ENCODE data around the gene CFDP1. TPM values are rescaled to one million over a fixed set of nuclear protein-coding genes. Genes with fewer than 3 reads are reported as not detected.
A peak's percentile ranks its signal among the peaks of the same experiment; 100 is the strongest.

Gene CFDP1
- total and polyA plus RNA-seq, 8 donors = 43.4 to 151 (median 134) TPM

DNA sequence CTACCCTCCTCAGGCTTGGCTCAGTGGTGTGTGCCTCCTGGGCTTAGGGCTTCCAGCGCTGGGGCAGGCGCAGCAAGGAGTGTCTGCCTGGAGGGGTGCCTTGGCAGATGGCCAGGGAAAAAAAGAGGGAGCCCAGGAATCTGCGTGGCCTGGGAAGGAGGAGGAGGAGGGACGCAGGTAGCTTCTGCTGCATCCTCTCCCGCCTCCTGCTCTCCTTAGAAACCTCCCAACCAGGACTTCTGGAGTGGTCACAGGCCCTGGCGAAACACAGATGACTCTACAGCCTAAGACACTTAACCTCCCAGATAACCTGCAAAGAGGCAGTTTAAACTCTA is 174.5 kb downstream of the CFDP1 start:
- DNase-seq = peak in 2 of 4 donors; percentile 30 to 41
- intact Hi-C loops (cut with DNase I) = no loop called here
- H3K36me3 ChIP-seq = no peaks in the 10 kb centered on the region
- TF ChIP-seq, protein P1, sequence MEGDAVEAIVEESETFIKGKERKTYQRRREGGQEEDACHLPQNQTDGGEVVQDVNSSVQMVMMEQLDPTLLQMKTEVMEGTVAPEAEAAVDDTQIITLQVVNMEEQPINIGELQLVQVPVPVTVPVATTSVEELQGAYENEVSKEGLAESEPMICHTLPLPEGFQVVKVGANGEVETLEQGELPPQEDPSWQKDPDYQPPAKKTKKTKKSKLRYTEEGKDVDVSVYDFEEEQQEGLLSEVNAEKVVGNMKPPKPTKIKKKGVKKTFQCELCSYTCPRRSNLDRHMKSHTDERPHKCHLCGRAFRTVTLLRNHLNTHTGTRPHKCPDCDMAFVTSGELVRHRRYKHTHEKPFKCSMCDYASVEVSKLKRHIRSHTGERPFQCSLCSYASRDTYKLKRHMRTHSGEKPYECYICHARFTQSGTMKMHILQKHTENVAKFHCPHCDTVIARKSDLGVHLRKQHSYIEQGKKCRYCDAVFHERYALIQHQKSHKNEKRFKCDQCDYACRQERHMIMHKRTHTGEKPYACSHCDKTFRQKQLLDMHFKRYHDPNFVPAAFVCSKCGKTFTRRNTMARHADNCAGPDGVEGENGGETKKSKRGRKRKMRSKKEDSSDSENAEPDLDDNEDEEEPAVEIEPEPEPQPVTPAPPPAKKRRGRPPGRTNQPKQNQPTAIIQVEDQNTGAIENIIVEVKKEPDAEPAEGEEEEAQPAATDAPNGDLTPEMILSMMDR (IDR thresholded peaks at IDR 0.05) = no peak
- no peak overlapping the region for H3K4me3 ChIP-seq
- H3K27ac ChIP-seq = no peak overlapping the region
- H3K27me3 ChIP-seq = peaks cover 0 to 54% of the 10 kb centered on the region in 2 donors
- peaks cover 60 to 76% of the 10 kb centered on the region in 2 donors for H3K4me1 ChIP-seq
- no peak for ATAC-seq
- no peaks in the 10 kb centered on the region for H3K9me3 ChIP-seq

DNA sequence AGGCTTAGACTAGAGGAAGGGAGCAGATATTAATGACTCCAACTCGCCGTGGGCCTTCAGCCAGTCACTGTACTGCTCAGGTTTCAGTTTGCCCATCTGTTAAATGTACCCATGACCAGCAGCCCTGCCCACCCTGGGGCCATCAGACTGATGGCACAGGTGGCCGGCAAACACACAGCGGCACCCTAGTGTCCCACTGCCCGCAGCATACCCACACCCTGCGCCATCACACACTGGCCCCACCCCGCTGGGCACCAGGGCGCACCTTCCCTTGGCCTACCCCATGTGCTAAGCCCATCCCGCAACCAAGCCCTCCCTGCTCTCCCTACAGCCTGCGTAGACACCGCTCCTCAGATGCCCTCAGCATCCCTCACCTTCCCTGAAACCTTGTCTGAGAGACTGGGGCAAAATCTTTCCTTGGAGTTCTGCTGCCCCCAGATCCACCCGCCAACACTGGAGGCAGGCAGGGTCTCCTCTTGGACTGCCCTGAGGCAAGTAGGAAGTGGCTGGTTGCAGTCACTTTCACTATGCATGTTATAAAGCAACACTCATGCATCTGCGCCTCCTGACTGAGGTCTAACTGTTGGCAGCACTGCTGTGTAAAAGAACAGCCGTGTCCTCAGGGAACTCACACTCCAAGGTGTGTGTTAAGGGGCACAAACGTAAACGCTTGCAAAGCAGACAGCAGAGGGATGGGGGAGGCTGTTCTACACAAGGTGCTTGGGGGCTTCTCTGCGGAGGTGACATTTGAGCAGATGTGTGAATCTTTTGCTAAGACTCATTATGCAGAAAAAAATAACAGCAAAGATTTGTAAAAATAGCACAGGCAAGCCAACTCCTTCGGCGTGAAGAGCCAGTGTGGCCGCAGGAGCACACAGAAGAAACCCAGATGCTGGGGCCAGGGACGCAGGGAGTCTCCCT is 175.2 kb downstream of the CFDP1 start:
- TF ChIP-seq, protein P1 (IDR thresholded peaks at IDR 0.05) = no peak

DNA sequence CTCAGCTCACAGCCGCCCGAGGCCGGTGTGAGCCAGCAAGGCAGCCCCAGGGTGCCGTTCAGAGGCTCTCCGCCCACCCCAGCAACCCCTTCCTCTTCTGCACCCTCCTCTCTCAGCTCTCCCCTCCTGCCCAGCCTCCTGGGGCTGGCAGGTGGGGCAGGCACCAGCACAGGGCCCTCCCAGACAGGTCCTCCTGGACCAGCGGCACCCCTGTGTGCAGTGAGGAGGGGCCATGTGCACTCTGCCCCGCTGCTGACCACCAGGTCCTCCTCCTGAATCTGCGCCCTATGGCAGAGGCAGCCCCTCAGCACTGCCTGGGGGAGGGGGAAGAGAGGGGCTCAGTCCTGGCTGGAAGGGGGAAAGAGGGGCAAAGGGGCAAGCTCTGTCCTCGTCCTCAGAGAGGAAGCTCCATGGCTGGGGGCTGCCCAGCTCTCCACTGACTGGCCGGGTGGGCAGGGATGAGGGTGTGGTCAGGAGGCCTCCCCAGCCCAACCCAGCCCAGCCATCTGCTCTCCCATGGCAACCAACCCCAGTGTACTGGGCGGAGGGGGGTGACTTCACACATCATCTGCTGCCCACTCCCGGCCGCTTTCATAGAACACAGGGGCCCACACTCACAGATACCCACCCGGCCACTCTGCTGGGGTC is 176.5 kb downstream of the CFDP1 start:
- Histone ChIP-seq H3K4me1 (peaks cover 60 to 77% of the 10 kb centered on the region in 2 donors), H3K4me3 (no peak overlapping the region), H3K9me3 (no peaks in the 10 kb centered on the region), H3K27ac (peak overlapping the region; percentile 68 to 72), H3K27me3 (peaks cover 0 to 55% of the 10 kb centered on the region in 2 donors), H3K36me3 (no peaks in the 10 kb centered on the region)
- DNase-seq = peak in 3 of 4 donors; percentile 41 to 72 (median 69)
- peak; percentile 24 for ATAC-seq
- intact Hi-C loops (cut with DNase I) = no loop called here
- TF ChIP-seq, protein P1 (IDR thresholded peaks at IDR 0.05) = no peak

More for the DNA sequence above, 175.2 kb downstream of the CFDP1 start:
- Histone ChIP-seq H3K36me3 (no peaks in the 10 kb centered on the region), H3K4me1 (peaks cover 60 to 76% of the 10 kb centered on the region in 2 donors), H3K27me3 (peaks cover 0 to 54% of the 10 kb centered on the region in 2 donors), H3K9me3 (no peaks in the 10 kb centered on the region), H3K27ac (peak overlapping the region; percentile 68 to 72), H3K4me3 (no peak overlapping the region)
- no peak for ATAC-seq
- peak in 1 of 4 donors; percentile 68 for DNase-seq
- intact Hi-C loops (cut with DNase I) = no loop called here

DNA sequence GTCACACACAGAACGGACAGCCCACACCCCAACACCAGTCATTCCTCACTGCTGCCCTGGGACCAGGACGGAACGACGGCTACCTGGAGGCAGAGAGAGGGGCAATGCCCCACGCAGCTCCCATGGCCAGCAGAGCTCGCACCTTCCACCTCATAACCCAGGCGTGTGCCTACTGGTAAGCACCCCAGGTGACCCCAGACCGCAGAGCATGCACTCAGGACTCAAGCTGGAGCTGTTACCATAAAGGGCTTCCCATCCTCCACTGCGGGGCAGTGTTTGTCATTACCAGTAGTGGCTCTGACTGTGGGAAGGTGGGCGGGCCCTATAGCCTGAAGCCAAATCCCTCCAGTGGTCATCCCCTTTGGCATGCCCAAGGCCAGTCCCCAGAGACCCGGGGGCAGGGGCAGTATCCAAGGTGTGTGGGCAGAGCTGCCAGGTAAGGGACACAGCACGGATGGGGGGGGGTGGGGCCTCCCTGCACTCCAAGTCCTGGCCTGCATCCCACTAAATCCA is 177.2 kb downstream of the CFDP1 start:
- Histone ChIP-seq H3K27ac (peak overlapping the region; percentile 68 to 72), H3K9me3 (no peaks in the 10 kb centered on the region), H3K36me3 (no peaks in the 10 kb centered on the region), H3K4me3 (no peak overlapping the region), H3K4me1 (peaks cover 58 to 77% of the 10 kb centered on the region in 2 donors), H3K27me3 (peaks cover 0 to 62% of the 10 kb centered on the region in 2 donors)
- intact Hi-C loops (cut with DNase I) = no loop called here
- TF ChIP-seq, protein P1 (IDR thresholded peaks at IDR 0.05) = no peak
- ATAC-seq = peak; percentile 26
- peak in 3 of 4 donors; percentile 62 to 74 (median 66) for DNase-seq

Data from left lung (tissue), 10 donors.